Sigmoid colon (tissue), 4 donors: ENCODE results near the gene HDHD2.

ENCODE experiments used
- CTCF ChIP-seq, 4 experiments: fragments of 450-650 bp in 3 of 4; fragments of 200-600 bp in 1 of 4; IDR thresholded peaks; one replicate each; pipeline ENCODE4 v1.5.1; 2016 to 2019; ENCODE audit warnings: antibody characterized with exemption in 4 of 4, mild to moderate bottlenecking in 3 of 4, moderate library complexity in 2 of 4
- EP300 ChIP-seq, 4 donors: sonication (generic); formaldehyde crosslinking; IDR thresholded peaks; one replicate each; pipeline ENCODE4 v1.6.1; 2017; ENCODE audit warnings: antibody characterized with exemption in 4 of 4
- POLR2A ChIP-seq, 2 donors: fragments of 450-650 bp; IDR thresholded peaks; one replicate each; pipeline ENCODE4 v1.6.1; 2016; ENCODE audit warnings: antibody characterized with exemption in 2 of 2, mild to moderate bottlenecking in 2 of 2, moderate library complexity in 2 of 2
- POLR2AphosphoS5 ChIP-seq, 4 donors: sonication (generic); formaldehyde crosslinking; IDR thresholded peaks; one replicate each; pipeline ENCODE4 v1.6.1; 2017; ENCODE audit warnings: antibody characterized with exemption in 4 of 4

- TF ChIP-seq CTCF (IDR thresholded peaks at IDR 0.05) (no peak), POLR2A (IDR thresholded peaks at IDR 0.05) (no peak), POLR2AphosphoS5 (IDR thresholded peaks at IDR 0.05) (no peak), EP300 (IDR thresholded peaks at IDR 0.05) (no peak)
These were observed 1.1 kb upstream of the HDHD2 start for GRCh38 chr18:47151439-47151838.
